Endometrium (tissue), 2 donors: ENCODE data around the gene SARS2.
A peak's percentile ranks its signal among the peaks of the same experiment; 100 is the strongest.
"Not testable (repeated sequence)": the region's sequence is repeated elsewhere in the genome, so short reads cannot be mapped to it uniquely, and the experiment has no call there.

Experiments
- FAIRE-seq: peaks from 2 replicates; lab custom pipeline; 2012; peaks lifted over from hg19 to GRCh38; lab: Jason Lieb, UNC
- donor health status: control.
- donor health status: control.

Gene SARS2

GRCh38 chr19:38946229-38947010, 15.9 kb upstream of the SARS2 start:
- FAIRE-seq: no peak

GRCh38 chr19:38945562-38946228, 15.1 kb upstream of the SARS2 start:
- FAIRE-seq: no peak

- no peak for FAIRE-seq
These were observed 14.5 kb upstream of the SARS2 start for GRCh38 chr19:38944981-38945506.

GRCh38 chr19:38942471-38943181, 12.1 kb upstream of the SARS2 start:
- no peak for FAIRE-seq

GRCh38 chr19:38941979-38942378, 11.4 kb upstream of the SARS2 start:
- FAIRE-seq: no peak

- FAIRE-seq: not testable (repeated sequence)
These were observed 10.9 kb upstream of the SARS2 start for GRCh38 chr19:38941466-38941865.

GRCh38 chr19:38939957-38940356, 9.4 kb upstream of the SARS2 start:
- no peak for FAIRE-seq

GRCh38 chr19:38933544-38933943, 3.0 kb upstream of the SARS2 start:
- FAIRE-seq: no peak

GRCh38 chr19:38932425-38933179, 2.0 kb upstream of the SARS2 start:
- no peak for FAIRE-seq

- no peak for FAIRE-seq
These were observed 894 bp upstream of the SARS2 start for GRCh38 chr19:38931521-38931793.

- peak; percentile 96 for FAIRE-seq
These were observed 385 bp upstream of the SARS2 start, which contains the start of gene MRPS12 for GRCh38 chr19:38930776-38931520. TSS of gene MRPS12 (plus strand) at chr19:38930944. CDS start at chr19:38931295, 351 bp downstream.

GRCh38 chr19:38928391-38929001, 2.1 kb downstream of the SARS2 start:
- no peak for FAIRE-seq

- no peak for FAIRE-seq
These were observed 6.2 kb downstream of the SARS2 start for GRCh38 chr19:38924388-38924787.

GRCh38 chr19:38922482-38922881, 8.1 kb downstream of the SARS2 start:
- FAIRE-seq: no peak

- FAIRE-seq: no peak
These were observed 8.9 kb downstream of the SARS2 start for GRCh38 chr19:38921420-38922274.

GRCh38 chr19:38920602-38921419, 9.8 kb downstream of the SARS2 start:
- no peak for FAIRE-seq

GRCh38 chr19:38919837-38920601, 10.5 kb downstream of the SARS2 start:
- no peak for FAIRE-seq

- no peak for FAIRE-seq
These were observed 12.0 kb downstream of the SARS2 start for GRCh38 chr19:38918526-38918925.
